Stimulated activated CD4-positive, alpha-beta T cell treated with anti-CD3 and anti-CD28 coated beads, Interleukin-4, amount 100 ng/mL, for 24 hours (primary cell): ENCODE data around the gene TRNAU1AP.
"Not testable (repeated sequence)": the region's sequence is repeated elsewhere in the genome, so short reads cannot be mapped to it uniquely, and the experiment has no call there.

Experiments used
- DNase-seq: peaks from one replicate; pipeline ENCODE4 v3.0.0-alpha.2; 2020

The TRNAU1AP gene

DNA sequence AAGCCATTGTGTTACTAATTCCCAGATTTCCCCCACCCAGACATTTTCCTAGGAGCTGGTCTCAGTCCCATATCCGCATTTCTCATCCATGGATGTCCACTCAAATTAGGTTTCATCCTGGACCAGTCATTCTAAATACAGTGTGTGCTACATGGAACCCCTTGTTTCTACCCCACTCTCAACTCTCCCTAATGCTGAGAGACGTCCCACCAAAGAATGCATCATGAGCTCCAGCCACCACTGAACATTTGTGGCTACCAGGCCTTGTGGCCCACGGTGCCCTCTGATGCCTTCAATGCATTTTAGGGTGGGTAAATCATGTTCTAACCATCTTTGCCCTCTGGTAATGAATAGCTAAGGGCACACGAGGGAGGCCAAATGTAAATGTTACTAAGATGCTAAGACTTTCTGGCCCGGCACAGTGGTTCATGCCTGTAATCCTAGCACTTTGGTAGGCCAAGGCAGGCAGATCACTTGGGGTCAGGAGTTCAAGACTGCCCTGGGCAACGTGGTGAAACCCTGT is 25.9 kb downstream of the TRNAU1AP start:
- no peak for DNase-seq

DNA sequence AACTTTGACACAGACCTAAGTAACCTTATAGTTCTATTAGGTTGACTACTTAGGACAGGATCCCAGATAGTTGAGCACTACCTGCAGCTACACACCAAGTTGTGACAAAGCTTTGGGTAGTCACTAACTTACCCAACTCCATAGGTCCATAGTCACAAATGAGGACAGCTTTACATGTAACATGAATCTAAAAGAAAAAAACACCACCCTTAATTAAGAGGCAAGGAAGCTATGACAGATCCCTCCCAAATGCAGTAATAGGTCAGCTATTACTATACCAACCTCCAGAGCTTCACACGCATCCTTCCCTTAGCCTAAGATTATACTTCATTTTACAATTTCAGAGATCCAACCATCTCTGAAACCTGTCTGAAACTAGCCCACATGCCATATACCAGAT is 26.5 kb downstream of the TRNAU1AP start:
- DNase-seq: no peak

DNA sequence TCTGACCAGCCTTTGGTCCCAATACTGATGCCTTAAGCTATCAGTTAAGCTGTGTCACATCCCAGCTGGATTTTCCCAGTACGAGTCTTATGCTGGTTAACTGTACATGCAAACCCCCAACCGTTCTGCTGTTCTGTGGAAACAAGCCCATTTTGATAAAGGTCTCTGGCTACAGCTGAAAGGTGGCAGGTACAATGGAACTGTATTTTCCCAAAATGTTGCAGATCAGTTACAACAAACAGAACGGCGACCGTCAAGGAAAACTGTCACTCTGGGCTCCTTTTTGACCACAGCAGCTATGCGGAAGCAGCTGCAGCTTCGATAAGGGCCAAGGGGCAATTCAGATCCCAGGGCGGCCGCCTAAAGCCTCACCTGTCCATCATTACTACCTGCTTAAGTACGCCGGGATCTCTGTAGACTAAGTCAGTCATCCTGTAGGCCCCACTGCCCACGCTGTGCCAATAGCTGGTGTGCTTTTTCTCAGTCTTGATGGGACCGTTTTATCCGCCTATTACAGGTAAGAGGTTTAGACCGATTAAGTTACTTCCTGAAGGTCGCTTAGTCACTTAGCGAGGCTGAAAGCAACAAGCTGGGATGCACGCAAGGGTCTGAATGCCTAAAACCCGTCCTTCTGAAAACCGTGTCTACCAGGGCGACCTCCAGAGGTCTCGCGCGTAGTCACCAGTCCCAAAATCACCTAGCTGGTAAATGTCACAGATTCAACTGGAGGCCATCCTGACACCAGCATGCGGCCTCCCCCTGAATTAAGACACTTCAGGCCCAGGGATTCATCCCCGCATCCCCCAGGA is 28.0 kb downstream of the TRNAU1AP start:
- DNase-seq: peak; percentile 62

DNA sequence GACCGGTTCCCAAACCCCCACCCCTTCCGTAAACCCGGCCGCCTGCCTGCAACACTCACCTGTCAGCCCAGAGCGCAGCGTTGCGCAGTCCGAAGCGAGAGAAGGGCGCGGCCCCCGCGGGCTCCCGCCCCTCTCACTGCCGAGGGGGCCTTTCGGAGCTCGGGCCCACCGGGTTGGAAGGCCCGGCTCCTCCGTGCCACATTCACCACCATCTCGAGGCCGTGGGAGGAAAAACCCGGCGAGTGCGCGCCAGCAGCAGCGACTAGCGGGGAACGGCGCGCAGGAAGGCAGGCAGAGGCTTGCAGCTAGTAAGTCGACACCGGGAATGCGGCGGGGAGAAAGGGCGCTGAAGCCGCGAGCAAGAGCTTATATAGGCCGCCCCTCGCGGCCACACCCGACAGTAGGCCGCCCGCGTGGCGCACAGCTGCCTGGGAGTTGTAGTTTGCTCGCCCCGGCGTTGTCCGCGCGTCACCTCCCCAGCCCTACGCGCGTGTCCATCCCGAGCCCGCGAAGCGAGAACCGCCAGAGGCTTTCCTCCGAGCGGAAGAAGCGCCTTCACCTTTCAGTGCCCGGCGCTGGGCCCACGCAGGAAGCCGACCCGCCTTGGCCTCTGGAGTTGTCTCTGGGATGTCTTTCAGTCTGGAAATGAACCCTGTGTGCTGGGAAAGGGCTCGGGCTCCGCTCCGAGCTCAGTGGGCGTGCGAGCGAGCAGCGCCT is 28.8 kb downstream of the TRNAU1AP start:
- peak; percentile 94 for DNase-seq

DNA sequence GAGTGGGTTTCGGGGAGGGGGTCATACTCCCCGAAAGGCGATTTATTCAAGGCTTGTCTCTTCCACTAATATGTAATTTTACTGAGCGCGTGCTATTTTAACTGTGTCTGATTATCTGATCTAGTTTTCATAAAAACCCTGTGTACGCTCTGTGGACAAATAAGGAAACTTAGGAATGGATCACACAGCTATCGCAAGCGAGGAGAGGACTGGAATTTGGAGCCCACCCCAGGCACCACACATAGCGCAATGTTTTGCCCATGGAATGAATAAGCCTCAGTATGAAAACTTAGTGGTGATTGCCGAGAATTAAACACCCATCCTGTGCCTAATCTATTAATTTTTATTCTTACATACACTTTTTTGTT is 29.3 kb downstream of the TRNAU1AP start:
- no peak for DNase-seq

DNA sequence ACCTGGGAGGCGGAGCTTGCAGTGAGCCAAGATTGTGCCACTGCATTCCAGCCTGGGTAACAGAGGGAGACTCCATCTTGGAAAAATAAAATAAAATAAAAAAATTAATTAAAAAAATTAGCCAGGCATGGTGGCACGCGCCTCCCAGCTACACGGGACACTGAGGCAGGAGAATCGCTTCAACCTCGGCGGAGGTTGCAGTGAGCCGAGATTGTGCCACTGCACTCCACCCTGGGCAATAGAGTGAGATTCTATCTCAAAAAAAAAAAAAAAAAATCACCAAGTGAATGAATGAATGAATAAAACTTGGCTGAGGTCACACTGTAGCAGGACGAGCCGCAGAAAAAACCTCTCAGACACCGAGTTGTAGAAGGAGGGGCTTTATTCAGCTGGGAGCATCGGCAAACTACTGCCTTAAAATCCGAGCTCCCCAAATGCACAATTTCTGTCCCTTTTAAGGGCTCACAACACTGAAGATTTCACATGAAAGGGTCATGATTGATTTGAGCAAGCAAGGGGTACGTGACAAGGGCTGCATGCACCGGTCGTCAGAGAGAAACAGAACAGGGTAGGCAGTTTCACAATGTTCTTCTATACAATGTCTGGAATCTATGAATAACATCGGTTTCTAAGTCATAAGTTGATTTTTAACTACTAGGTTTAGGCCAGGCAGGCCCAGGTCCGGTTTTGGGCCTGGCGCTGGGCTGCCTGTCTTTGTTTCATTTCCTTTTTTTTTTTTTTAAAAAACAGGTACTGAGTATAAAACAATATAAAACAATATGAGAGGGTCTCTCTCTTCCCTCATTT is 33.9 kb downstream of the TRNAU1AP start:
- not testable (repeated sequence) for DNase-seq

DNA sequence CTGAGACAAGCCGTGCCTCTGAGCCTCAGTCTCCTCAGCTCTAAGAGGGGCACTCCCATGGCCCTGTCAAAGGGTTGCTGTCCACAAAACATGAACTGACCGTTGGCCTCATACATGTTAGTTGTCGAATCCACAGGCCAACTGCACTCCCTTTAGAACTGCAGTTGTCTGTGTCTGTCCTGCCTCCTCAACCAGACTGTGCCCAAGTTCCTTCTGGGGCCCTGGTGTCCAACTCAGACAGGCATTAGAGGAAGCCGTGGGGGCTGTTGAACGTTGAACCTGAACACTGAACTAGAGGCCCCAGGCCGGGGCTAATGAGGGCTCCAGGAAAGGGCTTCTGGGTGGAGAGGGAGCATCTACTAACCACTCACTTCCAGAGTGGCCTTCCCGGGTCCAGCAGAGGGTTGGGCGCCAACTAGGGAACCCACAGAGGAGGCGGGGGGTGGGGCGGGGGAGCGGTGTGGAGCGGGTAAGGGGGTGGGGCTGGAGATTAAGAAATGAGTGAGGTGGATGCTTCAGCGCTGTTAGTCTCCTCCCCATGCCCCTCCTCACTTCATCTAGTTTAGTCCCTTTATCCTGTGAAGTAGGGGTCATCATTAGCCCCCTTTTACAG is 38.9 kb downstream of the TRNAU1AP start, which contains the start of gene RAB42:
RAB42 (plus strand) TSS at position 558 of the 613 bp plus-strand sequence. CDS start 247 bp downstream, outside the sequence.
- peak; percentile 12 for DNase-seq

DNA sequence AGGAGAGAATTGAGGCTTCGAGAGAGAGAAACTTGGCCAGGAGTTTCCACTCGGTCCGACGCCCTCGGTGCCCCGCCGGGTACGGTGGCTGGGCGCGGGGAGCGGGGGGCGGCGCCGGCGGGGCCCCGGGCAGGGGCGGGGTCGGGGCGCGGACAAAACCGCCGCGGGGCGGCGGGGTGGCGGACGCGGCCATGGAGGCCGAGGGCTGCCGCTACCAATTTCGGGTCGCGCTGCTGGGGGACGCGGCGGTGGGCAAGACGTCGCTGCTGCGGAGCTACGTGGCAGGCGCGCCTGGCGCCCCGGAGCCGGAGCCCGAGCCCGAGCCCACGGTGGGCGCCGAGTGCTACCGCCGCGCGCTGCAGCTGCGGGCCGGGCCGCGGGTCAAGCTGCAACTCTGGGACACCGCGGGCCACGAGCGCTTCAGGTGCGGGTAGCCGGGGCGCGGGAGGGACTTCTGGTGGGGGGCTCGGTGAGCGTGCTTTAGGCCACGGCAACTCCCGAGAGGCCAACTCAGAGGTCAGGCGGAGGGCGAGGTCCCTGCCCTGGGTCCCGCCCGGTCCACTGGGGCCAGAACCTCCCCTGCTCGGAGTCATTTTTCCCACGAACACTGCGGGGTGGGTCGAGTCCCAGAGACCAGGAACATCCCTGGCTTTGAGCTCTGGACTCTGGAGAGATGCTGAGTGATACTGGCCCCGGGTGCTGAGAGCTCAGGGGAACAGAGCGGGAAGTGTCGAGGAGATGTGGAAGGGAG is 39.6 kb downstream of the TRNAU1AP start:
- DNase-seq: no peak

DNA sequence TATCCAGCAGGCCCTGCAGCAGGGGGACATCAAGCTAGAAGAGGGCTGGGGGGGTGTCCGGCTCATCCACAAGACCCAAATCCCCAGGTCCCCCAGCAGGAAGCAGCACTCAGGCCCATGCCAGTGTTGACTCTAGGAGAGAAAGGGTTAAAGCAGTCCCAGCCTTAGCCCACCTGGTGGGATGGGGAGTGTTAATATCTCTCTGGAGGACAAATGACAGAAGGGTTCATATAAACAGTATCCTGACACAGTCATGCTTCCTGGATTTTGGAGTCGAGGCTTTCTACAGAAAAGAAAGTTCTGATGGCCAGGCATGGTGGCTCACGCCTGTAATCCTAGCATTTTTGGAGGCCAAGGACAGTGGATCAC is 41.1 kb downstream of the TRNAU1AP start:
- not testable (repeated sequence) for DNase-seq

DNA sequence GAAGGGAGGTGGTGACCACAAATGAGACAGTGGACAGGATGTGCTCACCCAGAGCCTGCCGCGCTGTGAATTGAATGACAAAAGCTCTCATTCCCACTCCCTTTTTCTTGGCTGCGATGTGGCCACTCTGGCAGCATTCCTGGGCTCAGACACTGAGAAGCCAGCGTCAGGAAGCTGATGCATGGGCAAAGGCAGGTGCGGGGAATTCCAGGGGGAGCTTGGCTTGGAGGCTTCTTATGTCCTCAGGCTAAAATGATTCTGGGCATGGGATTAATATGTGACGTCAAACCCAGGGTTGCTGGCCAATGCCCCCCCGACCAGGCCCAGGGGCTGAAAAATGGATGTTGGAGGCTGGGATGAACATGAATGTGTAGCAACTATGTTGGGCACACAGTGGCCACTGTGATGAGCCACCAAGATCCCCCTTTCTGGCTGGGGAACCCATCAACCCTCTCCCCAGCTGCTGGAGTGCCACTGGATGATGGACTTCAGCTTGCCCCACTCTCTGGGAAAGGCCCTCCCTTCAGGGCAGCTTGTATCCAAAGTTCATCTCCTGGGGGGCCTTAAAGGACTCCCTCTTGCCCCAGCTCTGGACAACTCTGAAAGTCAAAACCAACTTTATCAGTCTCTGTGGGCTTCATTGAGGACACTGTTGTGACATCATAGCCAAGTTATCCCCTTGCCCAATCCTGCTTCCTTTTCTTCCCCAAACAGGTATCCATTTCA is 42.0 kb downstream of the TRNAU1AP start:
- not testable (repeated sequence) for DNase-seq

DNA sequence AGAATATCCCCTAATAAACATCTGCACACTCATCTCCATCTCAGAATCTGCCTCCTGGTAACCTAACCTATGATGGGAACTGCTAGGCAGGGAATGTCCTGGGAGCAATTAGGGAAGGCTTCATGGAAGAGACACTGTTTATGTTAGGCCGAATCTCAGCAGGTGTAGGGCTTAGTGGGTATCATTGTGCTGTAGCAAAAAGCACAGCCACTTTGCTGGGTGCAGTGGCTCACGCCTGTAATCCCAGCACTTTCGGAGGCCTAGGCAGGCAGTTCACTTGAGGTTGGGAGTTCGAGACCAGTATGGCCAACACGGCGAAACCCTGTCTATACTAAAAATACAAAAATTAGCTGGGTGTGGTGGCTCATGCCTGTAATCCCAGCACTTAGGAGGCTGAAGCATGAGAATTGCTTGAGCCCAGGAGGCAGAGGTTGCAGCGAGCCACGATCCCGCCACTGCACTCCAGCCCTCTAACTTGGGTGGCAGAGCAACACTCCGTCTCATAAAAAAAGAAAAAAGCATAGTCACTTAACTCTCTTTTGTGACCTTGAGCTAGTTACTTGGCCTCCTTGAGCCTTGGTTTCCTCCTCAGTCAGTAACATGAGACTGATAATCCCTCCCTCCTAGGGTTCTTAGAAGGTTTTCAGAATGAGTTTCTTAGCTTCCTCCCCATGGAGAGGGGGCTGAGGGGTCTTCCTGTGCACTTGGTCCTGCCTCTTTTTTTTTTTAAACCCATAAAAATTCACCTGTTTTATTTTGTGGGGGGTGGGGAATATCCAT is 42.7 kb downstream of the TRNAU1AP start:
- DNase-seq: no peak

DNA sequence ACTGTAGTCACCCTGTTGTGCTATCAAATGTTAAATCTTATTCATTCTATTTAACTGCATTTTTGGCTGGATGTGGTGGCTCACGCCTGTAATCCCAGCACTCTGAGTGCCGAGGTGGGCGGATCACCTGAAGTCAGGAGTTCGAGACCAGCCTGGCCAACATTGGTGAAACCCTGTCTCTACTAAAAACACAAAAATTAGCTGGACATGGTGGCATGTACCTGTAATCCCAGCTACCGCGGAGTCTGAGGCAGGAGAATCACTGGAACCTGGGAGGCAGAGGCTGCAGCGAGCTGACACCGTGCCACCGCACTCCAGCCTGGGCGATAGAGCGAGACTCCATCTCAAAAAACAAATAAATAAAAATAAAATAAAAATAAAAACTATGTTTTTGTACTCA is 43.4 kb downstream of the TRNAU1AP start:
- not testable (repeated sequence) for DNase-seq

DNA sequence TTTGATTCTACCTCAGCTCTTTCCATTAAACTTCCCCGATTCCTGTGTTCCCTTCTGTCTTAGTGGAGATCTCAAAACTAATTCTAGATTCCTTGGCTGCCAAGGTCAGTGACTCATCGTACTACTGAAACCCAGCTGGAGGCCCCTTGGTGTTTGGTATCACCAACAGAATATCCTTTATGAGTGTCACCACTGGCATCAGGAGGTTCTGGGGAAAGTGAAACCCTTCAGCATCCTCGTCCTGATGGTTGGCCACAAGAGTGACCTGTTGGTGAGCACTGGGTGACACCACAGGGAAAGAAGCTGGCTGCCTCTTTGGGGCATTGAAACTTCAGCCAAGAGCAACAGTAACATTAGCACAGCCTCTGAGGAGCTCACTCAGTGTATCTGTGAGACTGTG is 48.8 kb downstream of the TRNAU1AP start:
- DNase-seq: no peak

DNA sequence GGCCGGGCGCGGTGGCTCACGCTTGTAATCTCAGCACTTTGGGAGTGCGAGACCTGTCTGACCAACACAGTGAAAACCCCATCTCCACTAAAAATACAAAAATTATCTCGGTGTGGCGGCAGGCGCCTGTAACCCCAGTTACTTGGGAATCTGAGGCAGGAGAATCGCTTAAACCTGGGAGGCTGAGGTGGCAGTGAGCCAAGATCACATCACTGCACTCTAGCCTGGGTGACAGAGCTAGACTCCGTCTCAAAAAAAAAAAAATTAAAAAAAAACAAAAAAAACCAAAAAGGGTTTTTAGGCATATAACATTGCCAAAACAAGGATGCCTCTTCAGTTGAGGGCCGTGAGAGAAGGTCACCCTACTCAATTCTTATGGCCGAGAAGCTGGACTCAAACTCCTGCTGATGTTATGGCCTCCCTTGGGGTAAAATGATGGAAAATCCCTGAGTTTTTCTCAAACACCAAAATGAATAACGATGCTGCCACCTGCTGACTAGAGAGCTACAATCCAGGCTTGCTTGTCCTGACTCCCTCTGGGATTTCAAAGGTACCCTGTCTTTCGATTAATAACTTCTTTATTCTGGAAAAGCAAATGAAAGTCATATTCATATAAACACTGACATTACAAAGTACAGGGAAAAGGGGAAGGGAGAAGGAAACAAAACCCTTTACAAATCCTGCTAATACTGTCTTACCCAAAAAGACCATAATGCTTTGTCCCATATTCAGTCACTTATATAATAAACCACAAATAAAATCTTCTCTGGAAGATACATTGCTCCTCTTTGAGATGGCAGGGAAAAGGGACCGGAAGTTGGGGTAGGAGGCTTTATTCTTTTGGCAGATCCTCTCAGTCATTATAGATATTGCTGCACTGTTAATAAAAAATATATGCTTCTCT is 49.9 kb downstream of the TRNAU1AP start:
- peak; percentile 28 for DNase-seq

DNA sequence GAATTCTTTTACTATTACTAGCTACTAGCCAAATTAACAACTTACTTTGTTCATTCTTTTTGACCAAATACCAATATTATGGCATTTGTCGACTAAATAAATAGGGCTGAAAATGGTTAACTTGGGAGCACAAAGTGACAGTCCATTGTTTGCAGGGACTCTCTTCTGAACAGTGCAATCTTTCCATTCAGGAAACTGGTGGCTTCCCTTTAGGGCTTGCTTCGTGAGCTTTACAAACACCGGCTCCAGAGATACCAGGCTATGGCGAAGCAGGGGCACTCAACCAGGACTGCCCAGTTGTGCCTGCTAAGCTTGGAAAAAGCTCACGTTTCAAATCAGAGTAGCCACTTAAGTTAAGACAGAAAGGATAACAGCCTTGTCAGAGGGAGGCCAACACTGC is 51.5 kb downstream of the TRNAU1AP start:
- DNase-seq: no peak

DNA sequence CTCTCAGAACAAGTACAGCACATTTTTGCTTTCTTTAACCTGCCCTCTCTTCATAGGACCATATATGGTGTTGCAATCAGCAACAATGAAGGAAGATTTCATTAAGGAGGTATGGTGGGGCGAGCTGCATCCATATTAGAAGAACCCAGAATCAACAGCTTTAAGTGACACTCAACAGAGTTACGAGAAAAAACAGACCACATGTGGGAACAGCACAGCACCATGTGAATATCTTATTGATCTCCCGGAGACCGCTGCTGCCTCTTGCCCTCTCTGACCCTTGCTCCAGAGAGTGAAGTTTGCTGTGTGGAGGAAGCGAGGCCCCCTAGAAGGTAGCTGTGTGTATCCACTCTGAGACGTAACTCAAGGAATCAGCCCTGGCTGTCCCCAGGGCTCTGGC is 52.1 kb downstream of the TRNAU1AP start:
- no peak for DNase-seq

DNA sequence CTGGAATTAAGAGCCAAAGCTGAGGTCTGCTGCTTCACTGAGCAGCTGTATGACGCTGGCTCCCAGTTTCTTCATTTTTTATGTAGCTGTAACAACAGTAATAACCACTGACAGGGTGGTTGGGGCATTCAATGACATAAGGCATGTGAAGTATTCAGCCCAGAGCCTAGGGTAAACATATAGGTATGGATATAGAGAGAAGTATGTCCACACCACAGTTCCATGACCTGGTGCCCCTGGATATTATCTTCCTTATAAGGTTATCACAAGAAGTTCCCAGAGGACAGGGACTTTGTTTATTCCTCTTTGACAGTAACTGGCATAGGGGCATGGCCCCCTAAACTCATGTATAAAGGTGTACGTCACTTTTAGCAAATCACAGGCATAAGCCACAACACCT is 53.9 kb downstream of the TRNAU1AP start:
- no peak for DNase-seq

DNA sequence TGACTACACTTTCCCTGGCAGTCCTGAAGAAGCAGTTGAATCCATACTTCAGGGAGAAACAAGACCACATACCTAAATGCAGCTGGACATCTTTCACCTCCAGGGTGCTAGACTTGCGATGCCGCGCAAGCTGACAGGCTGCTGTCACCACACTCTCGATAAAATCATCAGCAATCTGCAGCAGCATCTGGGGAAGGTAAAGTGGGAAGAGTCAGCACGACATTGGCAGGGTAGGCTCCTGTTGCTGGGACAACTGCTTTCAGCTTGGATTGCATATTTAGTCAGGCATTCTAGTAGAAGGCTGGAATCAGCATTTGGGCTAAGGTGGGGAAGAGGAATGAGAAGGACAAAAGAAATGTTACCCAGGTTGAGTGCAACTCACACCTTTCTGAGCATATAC is 60.3 kb downstream of the TRNAU1AP start:
- DNase-seq: no peak
